T-helper 22 cell (primary cell): ENCODE measurements around the gene ERICH4.
"Not testable (repeated sequence)": the region's sequence is repeated elsewhere in the genome, so short reads cannot be mapped to it uniquely, and the experiment has no call there.

Experiments used
- DNase-seq: peaks from one replicate; pipeline ENCODE4 v3.0.0-alpha.2; 2020; ENCODE audit warnings: low read depth

The ERICH4 gene

GRCh38 chr19:41478875-41479756 is 36.2 kb downstream of the ERICH4 start:
- DNase-seq = no peak

DNA sequence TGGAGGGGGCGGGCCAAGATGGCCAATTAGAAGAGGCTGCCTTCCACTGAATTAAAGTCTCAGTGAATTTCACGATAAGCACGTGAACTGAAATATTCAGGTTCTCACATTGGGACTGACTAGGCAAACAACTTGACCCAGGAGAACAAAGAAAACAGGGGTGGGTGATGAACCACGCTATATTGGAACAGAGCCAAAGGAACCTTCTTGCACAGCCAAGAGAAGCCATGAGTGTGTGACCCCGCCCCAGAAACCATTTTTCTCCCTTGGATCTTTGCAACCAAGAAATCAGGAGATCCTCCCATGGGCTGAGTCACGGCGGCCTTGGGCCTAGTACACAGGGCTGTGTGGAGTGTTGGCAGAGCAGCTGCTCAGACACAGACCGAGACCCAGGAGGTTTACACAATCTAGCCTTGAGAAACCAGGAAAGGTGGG is 36.8 kb downstream of the ERICH4 start:
- no peak for DNase-seq

DNA sequence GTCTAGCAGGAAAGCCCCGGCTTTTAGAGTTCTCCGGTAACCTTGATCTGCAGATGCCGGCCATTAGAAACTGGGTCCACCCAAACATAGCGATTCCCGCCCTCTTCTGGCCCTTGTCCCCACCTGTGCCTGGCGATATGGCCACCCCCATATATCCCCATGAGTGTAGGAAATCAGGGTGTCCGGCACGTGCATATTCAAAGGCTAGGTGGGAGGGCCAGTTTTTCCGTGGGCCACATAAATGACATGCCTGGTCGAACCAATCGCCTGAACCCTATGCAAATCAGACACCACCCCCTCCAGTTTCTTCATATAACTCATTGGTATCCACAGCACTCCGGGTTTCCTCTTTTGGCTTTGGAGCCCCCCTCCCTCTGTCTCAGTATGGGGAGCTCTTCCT is 37.4 kb downstream of the ERICH4 start:
- no peak for DNase-seq

DNA sequence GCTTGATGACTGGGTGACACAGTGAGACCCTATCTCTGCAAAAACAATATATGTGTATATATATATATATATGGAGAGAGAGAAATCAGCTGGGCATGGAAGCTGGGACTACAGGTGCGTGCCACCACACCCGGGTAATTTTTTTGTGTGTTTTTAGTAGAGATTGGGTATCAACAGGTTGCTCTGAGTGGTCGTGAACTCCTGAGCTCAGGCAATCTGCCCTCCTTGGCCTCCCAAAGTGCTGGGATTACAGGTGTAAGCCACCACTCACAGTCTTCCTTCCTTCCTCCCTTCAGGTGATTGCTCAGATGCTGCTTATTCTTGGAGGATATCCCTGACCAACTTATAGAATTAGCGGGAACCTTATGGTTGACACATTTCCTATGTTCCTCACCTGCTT is 41.9 kb downstream of the ERICH4 start:
- DNase-seq = no peak

- DNase-seq = not testable (repeated sequence)
Measured at GRCh38 chr19:41486953-41487352, 44.0 kb downstream of the ERICH4 start.

DNA sequence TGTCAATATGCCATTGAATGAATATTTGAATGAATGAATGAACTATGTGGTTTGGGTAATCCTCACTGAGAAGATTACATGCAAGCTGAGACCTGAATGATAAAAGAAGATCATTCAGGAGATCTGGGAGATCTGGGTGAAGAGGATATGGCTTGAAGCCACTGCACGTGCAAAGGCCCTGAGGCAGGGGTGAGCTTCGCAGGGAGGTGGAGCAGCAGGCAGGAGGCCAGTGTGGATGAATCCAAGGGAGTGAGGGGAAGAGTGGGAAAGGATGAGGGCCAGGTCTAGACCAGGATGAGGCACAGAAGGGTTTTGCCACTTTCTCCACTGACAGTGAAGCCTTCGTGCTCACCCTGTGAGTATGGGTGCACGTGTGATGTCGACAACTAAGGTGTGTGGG is 49.9 kb downstream of the ERICH4 start:
- DNase-seq = no peak
